Activated effector memory CD4-positive, alpha-beta T cell treated with Interleukin-2 at 50 U/mL for 16 hours (primary cell): ENCODE data around the gene RPL12.

Experiments used
- DNase-seq: peaks from one replicate; pipeline ENCODE4 v3.0.0-alpha.2; 2020

Gene RPL12

GRCh38 chr9:127437497-127438264 is 13.5 kb downstream of the RPL12 start:
- DNase-seq: peak; percentile 27

- no peak for DNase-seq
Measured at GRCh38 chr9:127430415-127430814, 20.8 kb downstream of the RPL12 start.

- DNase-seq: no peak
Measured at GRCh38 chr9:127428348-127428747, 22.9 kb downstream of the RPL12 start.

GRCh38 chr9:127426756-127427155 is 24.4 kb downstream of the RPL12 start:
- no peak for DNase-seq

GRCh38 chr9:127424676-127424999 is 26.6 kb downstream of the RPL12 start:
- DNase-seq: no peak

- DNase-seq: peak; percentile 85
Measured at GRCh38 chr9:127423934-127424675, 27.1 kb downstream of the RPL12 start, which contains the start of gene ZNF79. Gene ZNF79 (plus strand): TSS chr9:127424382. CDS start chr9:127424788, 406 bp downstream.

- no peak for DNase-seq
Measured at GRCh38 chr9:127423476-127423933, 27.7 kb downstream of the RPL12 start.

GRCh38 chr9:127422787-127423186 is 28.4 kb downstream of the RPL12 start:
- no peak for DNase-seq

GRCh38 chr9:127422133-127422782 is 28.9 kb downstream of the RPL12 start:
- no peak for DNase-seq

GRCh38 chr9:127421057-127421456 is 30.1 kb downstream of the RPL12 start:
- no peak for DNase-seq

- no peak for DNase-seq
Measured at GRCh38 chr9:127419348-127419747, 31.9 kb downstream of the RPL12 start.

- no peak for DNase-seq
Measured at GRCh38 chr9:127418037-127418471, 33.2 kb downstream of the RPL12 start.

GRCh38 chr9:127417131-127418036 is 33.8 kb downstream of the RPL12 start:
- DNase-seq: no peak

GRCh38 chr9:127415657-127416056 is 35.5 kb downstream of the RPL12 start:
- no peak for DNase-seq

- no peak for DNase-seq
Measured at GRCh38 chr9:127415141-127415540, 36.1 kb downstream of the RPL12 start.

- no peak for DNase-seq
Measured at GRCh38 chr9:127411122-127411521, 40.1 kb downstream of the RPL12 start.

- DNase-seq: no peak
Measured at GRCh38 chr9:127407492-127407843, 43.7 kb downstream of the RPL12 start.

GRCh38 chr9:127406799-127407491 is 44.3 kb downstream of the RPL12 start:
- DNase-seq: no peak

- DNase-seq: no peak
Measured at GRCh38 chr9:127405344-127406125, 45.7 kb downstream of the RPL12 start.

- DNase-seq: no peak
Measured at GRCh38 chr9:127404631-127405030, 46.6 kb downstream of the RPL12 start.

- DNase-seq: no peak
Measured at GRCh38 chr9:127403507-127404192, 47.6 kb downstream of the RPL12 start.
